SU-DHL-6 (cell line): ENCODE measurements around the gene TFIP11.

Experiments
- H2AFZ ChIP-seq: fragments of 200-600 bp; sonication (generic); 2 replicates; pipeline ENCODE4 v1.6.1; 2014; ENCODE audit warnings: low read depth, mild to moderate bottlenecking, moderate library complexity, mixed read lengths, antibody characterized with exemption, low read length; ENCODE audit not compliant: severe bottlenecking
- H3F3A ChIP-seq: fragments of 200-600 bp; shearing (Covaris generic); 2 replicates; pipeline ENCODE4 v1.6.0; 2016; ENCODE audit warnings: antibody characterized with exemption, mild to moderate bottlenecking; ENCODE audit not compliant: insufficient read depth
- H3K27ac ChIP-seq: fragments of 200-600 bp; sonication (generic); 2 replicates; pipeline ENCODE4 v1.5.1; 2016; ENCODE audit warnings: low read depth, mild to moderate bottlenecking, low read length, moderate library complexity, mixed read lengths
- H3K27me3 ChIP-seq: fragments of 200-600 bp; sonication (generic), shearing (Covaris generic); 2 replicates; pipeline ENCODE4 v1.6.0; 2014; ENCODE audit warnings: mild to moderate bottlenecking, low read length
- H3K36me3 ChIP-seq: fragments of 200-600 bp; sonication (generic); 2 replicates; pipeline ENCODE4 v1.6.1; 2014; ENCODE audit warnings: mild to moderate bottlenecking, low read length, mixed read lengths
- H3K4me2 ChIP-seq: fragments of 300-600, 200-600 bp; shearing (Covaris generic), sonication (generic); 2 replicates; pipeline ENCODE4 v1.6.0; 2014; ENCODE audit warnings: low read length, low read depth, mild to moderate bottlenecking; ENCODE audit not compliant: poor library complexity, severe bottlenecking
- H3K4me3 ChIP-seq: fragments of 200-600 bp; sonication (generic); 2 replicates; pipeline ENCODE4 v1.5.1; 2014; ENCODE audit warnings: antibody characterized with exemption, low read length, mild to moderate bottlenecking, mixed read lengths; ENCODE audit not compliant: insufficient read depth, poor library complexity, severe bottlenecking
- H3K79me2 ChIP-seq: fragments of 200-600 bp; sonication (generic); 2 replicates; pipeline ENCODE4 v1.6.1; 2014; ENCODE audit warnings: mild to moderate bottlenecking, low read length, moderate library complexity; ENCODE audit not compliant: insufficient read depth
- H3K9ac ChIP-seq: fragments of 200-600 bp; sonication (generic); 2 replicates; pipeline ENCODE4 v1.7.0; 2014; ENCODE audit warnings: mild to moderate bottlenecking, low read length
- H3K9me2 ChIP-seq: fragments of 200-600 bp; sonication (generic); replicated peaks from 2 replicates; pipeline ENCODE4 v1.6.1; 2014; ENCODE audit warnings: low read length; ENCODE audit not compliant: insufficient read depth
- H3K9me3 ChIP-seq: fragments of 200-600 bp; sonication (generic); 2 replicates; pipeline ENCODE4 v1.6.1; 2014; ENCODE audit warnings: low read length, mixed read lengths; ENCODE audit not compliant: insufficient read depth
- H4K20me1 ChIP-seq: fragments of 200-600 bp; sonication (generic); 2 replicates; pipeline ENCODE4 v1.6.1; 2014; ENCODE audit warnings: low read depth, mild to moderate bottlenecking, antibody characterized with exemption, low read length, moderate library complexity, mixed read lengths
- EZH2phosphoT487 ChIP-seq: fragments of 200-600 bp; sonication (generic), shearing (Covaris generic); conservative IDR thresholded peaks from 2 replicates; pipeline ENCODE4 v1.6.1; 2018; ENCODE audit warnings: mild to moderate bottlenecking, antibody characterized with exemption, low read length, moderate library complexity, mixed read lengths
- TF ChIP-seq, protein P1 (sequence below): fragments of 200-600 bp; sonication (generic); IDR thresholded peaks from one replicate; pipeline ENCODE4 v1.5.1; 2017; ENCODE audit warnings: antibody characterized with exemption, mild to moderate bottlenecking, low read length, moderate library complexity; ENCODE audit not compliant: insufficient read depth, poor library complexity, severe bottlenecking

TFIP11 gene

DNA sequence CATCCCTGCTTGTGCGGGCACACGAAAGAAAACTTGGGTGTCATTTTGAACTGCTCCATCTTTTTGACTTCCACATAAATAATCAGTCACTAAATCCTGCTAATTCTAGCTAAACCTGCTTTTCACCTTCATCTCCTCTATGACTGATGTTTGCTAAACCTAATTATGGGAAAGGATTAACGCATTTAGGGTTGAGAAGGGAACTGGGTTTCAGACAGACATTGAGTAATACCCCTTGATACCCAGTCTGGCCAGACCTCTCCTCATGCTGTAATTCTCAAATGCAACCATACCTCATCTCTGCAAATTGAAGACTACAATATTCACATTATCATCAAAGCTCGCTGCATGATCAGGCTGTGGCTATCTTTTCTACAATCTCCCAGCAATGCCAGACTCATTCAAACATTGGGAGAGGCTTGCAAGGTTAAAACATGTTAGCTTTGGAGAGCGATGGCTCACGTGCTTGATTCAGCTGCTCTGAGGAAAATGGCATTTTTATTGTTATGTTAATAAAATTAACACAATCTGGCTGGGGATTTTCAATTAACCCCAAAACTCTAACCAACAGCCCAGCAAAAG lies 31.1 kb downstream of the TFIP11 start:
- Histone ChIP-seq H3K27ac (peak overlapping the region; percentile 89), H3K9me2 (no peaks in the 10 kb centered on the region), H3K79me2 (peaks cover 62% of the 10 kb centered on the region), H3K27me3 (no peaks in the 10 kb centered on the region), H3K9ac (peak overlapping the region; percentile 83), H3K4me2 (peak overlapping the region; percentile 98), H3K36me3 (no peaks in the 10 kb centered on the region; the same call in 1 of the 2 replicates), H3K9me3 (no peaks in the 10 kb centered on the region), H4K20me1 (no peaks in the 10 kb centered on the region), H3F3A (peaks cover 27% of the 10 kb centered on the region), H2AFZ (no peak overlapping the region), H3K4me3 (peak overlapping the region; percentile 82)
- no peak for TF ChIP-seq EZH2phosphoT487
- TF ChIP-seq, protein P1, sequence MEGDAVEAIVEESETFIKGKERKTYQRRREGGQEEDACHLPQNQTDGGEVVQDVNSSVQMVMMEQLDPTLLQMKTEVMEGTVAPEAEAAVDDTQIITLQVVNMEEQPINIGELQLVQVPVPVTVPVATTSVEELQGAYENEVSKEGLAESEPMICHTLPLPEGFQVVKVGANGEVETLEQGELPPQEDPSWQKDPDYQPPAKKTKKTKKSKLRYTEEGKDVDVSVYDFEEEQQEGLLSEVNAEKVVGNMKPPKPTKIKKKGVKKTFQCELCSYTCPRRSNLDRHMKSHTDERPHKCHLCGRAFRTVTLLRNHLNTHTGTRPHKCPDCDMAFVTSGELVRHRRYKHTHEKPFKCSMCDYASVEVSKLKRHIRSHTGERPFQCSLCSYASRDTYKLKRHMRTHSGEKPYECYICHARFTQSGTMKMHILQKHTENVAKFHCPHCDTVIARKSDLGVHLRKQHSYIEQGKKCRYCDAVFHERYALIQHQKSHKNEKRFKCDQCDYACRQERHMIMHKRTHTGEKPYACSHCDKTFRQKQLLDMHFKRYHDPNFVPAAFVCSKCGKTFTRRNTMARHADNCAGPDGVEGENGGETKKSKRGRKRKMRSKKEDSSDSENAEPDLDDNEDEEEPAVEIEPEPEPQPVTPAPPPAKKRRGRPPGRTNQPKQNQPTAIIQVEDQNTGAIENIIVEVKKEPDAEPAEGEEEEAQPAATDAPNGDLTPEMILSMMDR: no peak

DNA sequence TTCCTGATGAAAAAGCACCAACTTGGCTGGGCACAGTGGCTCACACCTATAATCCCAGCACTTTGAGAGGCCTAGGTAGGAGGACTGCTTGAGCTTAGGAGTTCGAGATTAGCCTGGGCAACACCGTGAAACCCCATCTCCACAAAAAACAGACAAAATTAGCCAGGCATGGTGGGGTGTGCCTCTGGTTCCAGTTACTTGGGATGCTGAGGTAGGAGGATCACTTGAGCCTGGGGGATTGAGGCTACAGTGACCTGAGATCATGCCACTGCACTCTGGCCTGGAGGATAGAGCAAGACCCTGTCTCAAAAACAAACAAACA lies 31.7 kb downstream of the TFIP11 start:
- peak overlapping the region; percentile 82 for H3K4me3 ChIP-seq
- no peaks in the 10 kb centered on the region for H4K20me1 ChIP-seq
- H2AFZ ChIP-seq: no peak overlapping the region
- H3K9me2 ChIP-seq: no peaks in the 10 kb centered on the region
- no peaks in the 10 kb centered on the region for H3K27me3 ChIP-seq
- peaks cover 27% of the 10 kb centered on the region for H3F3A ChIP-seq
- no peaks in the 10 kb centered on the region for H3K9me3 ChIP-seq
- H3K9ac ChIP-seq: peak overlapping the region; percentile 83
- peak overlapping the region; percentile 98 for H3K4me2 ChIP-seq
- no peak for TF ChIP-seq EZH2phosphoT487
- TF ChIP-seq, protein P1: no peak
- H3K79me2 ChIP-seq: peaks cover 56% of the 10 kb centered on the region
- H3K36me3 ChIP-seq: no peaks in the 10 kb centered on the region; the same call in 1 of the 2 replicates
- H3K27ac ChIP-seq: peak overlapping the region; percentile 89

DNA sequence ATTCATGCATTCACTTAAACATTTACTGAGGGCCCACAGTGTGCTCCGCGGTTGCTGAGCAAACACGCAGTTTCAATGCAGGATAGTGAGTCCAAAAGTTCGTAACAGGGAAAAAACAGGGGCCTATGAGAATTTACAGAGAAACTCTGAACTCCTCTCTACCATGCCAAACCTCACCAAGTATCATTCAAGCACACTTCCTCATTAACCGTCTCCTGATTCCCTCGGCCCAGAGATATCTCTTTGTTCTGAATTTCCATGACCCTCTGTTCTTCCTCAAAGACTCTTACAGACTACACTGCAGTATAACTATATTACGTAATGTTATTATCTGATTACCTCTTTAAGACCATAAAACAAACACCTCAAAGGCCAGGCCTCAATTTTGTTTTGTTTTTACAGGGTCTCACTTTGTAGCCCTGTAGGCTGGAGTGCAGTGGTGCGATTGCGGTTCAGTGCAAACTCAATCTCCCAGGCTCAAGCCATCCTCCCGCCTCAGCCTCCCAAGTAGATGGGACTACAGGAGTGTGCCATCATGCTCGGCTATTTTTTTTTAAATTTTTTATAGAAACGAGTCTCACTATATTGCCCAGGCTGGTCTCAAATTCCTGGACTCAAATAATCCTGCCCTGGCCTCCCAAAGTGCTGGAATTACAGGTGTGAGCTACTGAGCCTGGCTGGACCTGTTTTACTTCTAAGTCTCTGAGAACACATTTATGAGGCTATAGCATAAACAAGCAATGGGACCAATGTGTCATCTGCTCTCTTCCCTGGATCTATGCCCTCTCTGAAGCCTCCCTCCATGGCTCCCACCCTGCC lies 32.3 kb downstream of the TFIP11 start:
- H3K36me3 ChIP-seq: no peaks in the 10 kb centered on the region; the same call in 1 of the 2 replicates
- H3K27me3 ChIP-seq: no peaks in the 10 kb centered on the region
- no peaks in the 10 kb centered on the region for H4K20me1 ChIP-seq
- TF ChIP-seq EZH2phosphoT487: no peak
- TF ChIP-seq, protein P1: no peak
- peak overlapping the region; percentile 98 for H3K4me2 ChIP-seq
- H3K9me2 ChIP-seq: no peaks in the 10 kb centered on the region
- peaks cover 27% of the 10 kb centered on the region for H3F3A ChIP-seq
- peaks cover 50% of the 10 kb centered on the region for H3K79me2 ChIP-seq
- H3K9me3 ChIP-seq: no peaks in the 10 kb centered on the region
- peak overlapping the region; percentile 60 for H2AFZ ChIP-seq
- peak overlapping the region; percentile 83 for H3K9ac ChIP-seq
- peak overlapping the region; percentile 89 for H3K27ac ChIP-seq
- peak overlapping the region; percentile 82 for H3K4me3 ChIP-seq
